Left lung (tissue), 10 donors: Measurements from ENCODE around the gene SLC27A2. TPM values are rescaled to one million over a fixed set of nuclear protein-coding genes. Genes with fewer than 3 reads are reported as not detected.

Experiments
- ATAC-seq: fragments of 200-7000 bp; cut with Tn5 transposase; one replicate; pipeline ENCODE4 v1.9.1; 2020; ENCODE audit warnings: moderate library complexity
- DNase-seq, 4 donors: peaks; one replicate each; pipeline ENCODE4 v3.0.0-alpha.2; 2013 to 2020
- H3K27ac ChIP-seq, 2 donors: fragments of 200-600 bp; sonication (generic) in 1 of 2; one replicate each; pipeline versions ENCODE4 v1.5.0 to v1.8.0; 2020 to 2021
- H3K27me3 ChIP-seq, 2 donors: fragments of 200-600 bp; sonication (generic) in 1 of 2; one replicate each; pipeline versions ENCODE4 v1.5.0 to v1.8.0; 2020 to 2021
- H3K36me3 ChIP-seq, 2 donors: fragments of 200-600 bp; sonication (generic) in 1 of 2; one replicate each; pipeline versions ENCODE4 v1.5.0 to v1.8.0; 2020 to 2021
- H3K4me1 ChIP-seq, 2 donors: fragments of 200-600 bp; one replicate each; pipeline ENCODE4 v1.8.0; 2021
- H3K4me3 ChIP-seq, 2 donors: fragments of 200-600 bp; sonication (generic) in 1 of 2; one replicate each; pipeline versions ENCODE4 v1.5.0 to v1.8.0; 2020 to 2021; ENCODE audit warnings: mild to moderate bottlenecking in 1 of 2
- H3K9me3 ChIP-seq, 2 donors: fragments of 200-600 bp; sonication (generic) in 1 of 2; one replicate each; pipeline versions ENCODE4 v1.5.0 to v1.8.0; 2020 to 2021
- CTCF ChIP-seq, 2 donors: fragments of 200-600 bp; sonication (generic) in 1 of 2; IDR thresholded peaks; one replicate each; pipeline versions ENCODE4 v1.5.0 to v1.8.0; 2021; ENCODE audit warnings: antibody characterized with exemption in 2 of 2
- intact Hi-C, 2 donors: fragments of 100-400 bp; cut with DNase I; formaldehyde crosslinking; loops; one replicate each; pipeline versions ENCODE4 v1.11.2 to v1.14.2; 2022
- polyA plus RNA-seq, 6 donors: library from polyadenylated mRNA; unstranded; fragments of 120-200 nt; gene quantifications; one replicate each; pipeline ENCODE4 v1.2.1, GENCODE V29; 2013; ENCODE audit not compliant: insufficient read length in 6 of 6
- total RNA-seq, 2 donors: library from RNA; stranded (reverse); fragmentation: NEBNext Ultra II Directional; extraction: Animal tissue kit (Norgen Biotek cat#: 25700); gene quantifications; one replicate each; pipeline ENCODE4 v1.2.1, GENCODE V29; 2021
- donor health status: DM: no; HTN: yes; CAD: no.
- donor health status: DM: no; HTN: no; CAD: no.

SLC27A2 gene
- total and polyA plus RNA-seq, 8 donors, result 2.0 to 11.3 (median 5.4) TPM

- DNase-seq (no peak), ATAC-seq (no peak)
- H3K9me3 ChIP-seq, result no peaks in the 10 kb centered on the region
- peak overlapping the region; percentile 38 to 53 for H3K4me3 ChIP-seq
- H3K27me3 ChIP-seq, result peaks cover 21 to 40% of the 10 kb centered on the region in 2 donors
- H3K4me1 ChIP-seq, result peaks cover 0 to 21% of the 10 kb centered on the region in 2 donors
- H3K36me3 ChIP-seq, result no peaks in the 10 kb centered on the region
- TF ChIP-seq CTCF (IDR thresholded peaks at IDR 0.05), result no peak
- H3K27ac ChIP-seq, result no peak overlapping the region
- intact Hi-C loops, result no loop called here
Observed at GRCh38 chr15:50181201-50181968, 611 bp upstream of the SLC27A2 start.

- peak; percentile 73 for ATAC-seq
- DNase-seq, result peak in 3 of 4 donors; percentile 10 to 58 (median 16)
- Histone ChIP-seq H3K36me3 (no peaks in the 10 kb centered on the region), H3K9me3 (no peaks in the 10 kb centered on the region), H3K4me3 (peak overlapping the region; percentile 38 to 53), H3K4me1 (peaks cover 0 to 21% of the 10 kb centered on the region in 2 donors), H3K27me3 (peaks cover 21 to 40% of the 10 kb centered on the region in 2 donors), H3K27ac (no peak overlapping the region)
- TF ChIP-seq CTCF (IDR thresholded peaks at IDR 0.05), result no peak
- intact Hi-C loops, result no loop called here
Observed at GRCh38 chr15:50182219-50183013, 420 bp downstream of the SLC27A2 start.

GRCh38 chr15:50183112-50183794, 1.3 kb downstream of the SLC27A2 start:
- Histone ChIP-seq H3K4me1 (peaks cover 0 to 21% of the 10 kb centered on the region in 2 donors), H3K27ac (no peak overlapping the region), H3K36me3 (no peaks in the 10 kb centered on the region), H3K9me3 (no peaks in the 10 kb centered on the region), H3K27me3 (peaks cover 17 to 40% of the 10 kb centered on the region in 2 donors), H3K4me3 (peak overlapping the region in 1 of 2 donors; percentile 53)
- no peak for ATAC-seq
- intact Hi-C loops, result no loop called here
- no peak for DNase-seq
- no peak for TF ChIP-seq CTCF (IDR thresholded peaks at IDR 0.05)

- Histone ChIP-seq H3K4me1 (peaks cover 0 to 21% of the 10 kb centered on the region in 2 donors), H3K9me3 (no peaks in the 10 kb centered on the region), H3K27ac (no peak overlapping the region), H3K27me3 (peaks cover 17 to 40% of the 10 kb centered on the region in 2 donors), H3K36me3 (no peaks in the 10 kb centered on the region), H3K4me3 (no peak overlapping the region)
- no peak for ATAC-seq
- intact Hi-C loops, result no loop called here
- no peak for TF ChIP-seq CTCF (IDR thresholded peaks at IDR 0.05)
- no peak for DNase-seq
Observed at GRCh38 chr15:50184863-50185504, 3.0 kb downstream of the SLC27A2 start.
